ENCODE measurements around the gene MPC1L. TPM values are rescaled to one million over a fixed set of nuclear protein-coding genes. Genes with fewer than 3 reads are reported as not detected.

Gene MPC1L
- polyA plus RNA-seq, 1 experiment = not detected

- Histone ChIP-seq H3K27me3 (ENCODE audit: control insufficient read depth, insufficient read depth, low read length) (no peaks in the 10 kb centered on the region), H3K27ac (ENCODE audit: low read depth, low read length) (no peak overlapping the region), H3K9me3 (ENCODE audit: control insufficient read depth, insufficient read depth, low read length) (no peaks in the 10 kb centered on the region), H3K4me3 (ENCODE audit: low read depth, low read length) (no peak overlapping the region)
- ChIA-PET CTCF (no interaction called here), POLR2A (no interaction called here)
- no peak for DNase-seq (ENCODE audit: low read depth, low spot score)
- no peak for TF ChIP-seq CTCF (IDR thresholded peaks at IDR 0.05; ENCODE audit: low read depth, low read length)
These were observed 7.3 kb upstream of the MPC1L start for GRCh38 chrX:40615976-40616375.

GRCh38 chrX:40617566-40617965 lies 5.7 kb upstream of the MPC1L start:
- no peak overlapping the region for H3K4me3 ChIP-seq (ENCODE audit: low read depth, low read length)
- no peaks in the 10 kb centered on the region for H3K27me3 ChIP-seq (ENCODE audit: control insufficient read depth, insufficient read depth, low read length)
- H3K27ac ChIP-seq (ENCODE audit: low read depth, low read length) = no peak overlapping the region
- no peaks in the 10 kb centered on the region for H3K9me3 ChIP-seq (ENCODE audit: control insufficient read depth, insufficient read depth, low read length)
- ChIA-PET POLR2A (no interaction called here), CTCF (no interaction called here)
- DNase-seq (ENCODE audit: low read depth, low spot score) = no peak
- TF ChIP-seq CTCF (IDR thresholded peaks at IDR 0.05; ENCODE audit: low read depth, low read length) = no peak

GRCh38 chrX:40622479-40623138 lies 619 bp upstream of the MPC1L start:
- no peak for TF ChIP-seq CTCF (IDR thresholded peaks at IDR 0.05; ENCODE audit: low read depth, low read length)
- ChIA-PET POLR2A (interaction anchor here (0.6 kb wide), 1 partner anchor 17 kb away, joined by 3 read pairs; no protein-coding TSS in a partner anchor), CTCF (no interaction called here)
- H3K27me3 ChIP-seq (ENCODE audit: control insufficient read depth, insufficient read depth, low read length) = no peaks in the 10 kb centered on the region
- no peak overlapping the region for H3K4me3 ChIP-seq (ENCODE audit: low read depth, low read length)
- H3K27ac ChIP-seq (ENCODE audit: low read depth, low read length) = no peak overlapping the region
- DNase-seq (ENCODE audit: low read depth, low spot score) = no peak
- H3K9me3 ChIP-seq (ENCODE audit: control insufficient read depth, insufficient read depth, low read length) = peaks cover 9% of the 10 kb centered on the region; the same call in 1 of the 2 replicates

- Histone ChIP-seq H3K27me3 (ENCODE audit: control insufficient read depth, insufficient read depth, low read length) (no peaks in the 10 kb centered on the region), H3K9me3 (ENCODE audit: control insufficient read depth, insufficient read depth, low read length) (peaks cover 9% of the 10 kb centered on the region; the same call in 1 of the 2 replicates), H3K27ac (ENCODE audit: low read depth, low read length) (no peak overlapping the region), H3K4me3 (ENCODE audit: low read depth, low read length) (no peak overlapping the region)
- no peak for DNase-seq (ENCODE audit: low read depth, low spot score)
- ChIA-PET POLR2A (no interaction called here), CTCF (no interaction called here)
- no peak for TF ChIP-seq CTCF (IDR thresholded peaks at IDR 0.05; ENCODE audit: low read depth, low read length)
These were observed 437 bp downstream of the MPC1L start for GRCh38 chrX:40623665-40624064.

- H3K27me3 ChIP-seq (ENCODE audit: control insufficient read depth, insufficient read depth, low read length) = no peaks in the 10 kb centered on the region
- no peak for TF ChIP-seq CTCF (IDR thresholded peaks at IDR 0.05; ENCODE audit: low read depth, low read length)
- H3K9me3 ChIP-seq (ENCODE audit: control insufficient read depth, insufficient read depth, low read length) = peaks cover 9% of the 10 kb centered on the region; the same call in 1 of the 2 replicates
- ChIA-PET CTCF (no interaction called here), POLR2A (no interaction called here)
- no peak overlapping the region for H3K4me3 ChIP-seq (ENCODE audit: low read depth, low read length)
- no peak overlapping the region for H3K27ac ChIP-seq (ENCODE audit: low read depth, low read length)
- DNase-seq (ENCODE audit: low read depth, low spot score) = no peak
These were observed 2.1 kb downstream of the MPC1L start for GRCh38 chrX:40625294-40625693.

Data from AG04450 (cell line).